Epithelial cell of proximal tubule (primary cell): ENCODE results near the gene PARPBP. TPM values are rescaled to one million over a fixed set of nuclear protein-coding genes. Genes with fewer than 3 reads are reported as not detected.
"Not testable (repeated sequence)": the region's sequence is repeated elsewhere in the genome, so short reads cannot be mapped to it uniquely, and the experiment has no call there.

Source experiments
- DNase-seq: peaks from one replicate; pipeline ENCODE4 v3.0.0-alpha.2; 2011; ENCODE audit warnings: low read depth
- H3K4me3 ChIP-seq: 2 replicates; pipeline ENCODE4 v1.5.1; 2011; ENCODE audit warnings: low read depth, mild to moderate bottlenecking, low read length
- total RNA-seq: library from RNA; depleted of rRNA; stranded (reverse); fragments of >200 nt; gene quantifications from 2 replicates; pipeline ENCODE4 v1.2.3, GENCODE V29; 2015
- TF ChIP-seq, protein P1 (sequence below): conservative IDR thresholded peaks from 2 replicates; pipeline ENCODE4 v1.5.1; 2012; ENCODE audit warnings: low read depth, mild to moderate bottlenecking, low read length

PARPBP gene
- total RNA-seq, 1 donor from 2014 or later: 8.2 TPM

DNA sequence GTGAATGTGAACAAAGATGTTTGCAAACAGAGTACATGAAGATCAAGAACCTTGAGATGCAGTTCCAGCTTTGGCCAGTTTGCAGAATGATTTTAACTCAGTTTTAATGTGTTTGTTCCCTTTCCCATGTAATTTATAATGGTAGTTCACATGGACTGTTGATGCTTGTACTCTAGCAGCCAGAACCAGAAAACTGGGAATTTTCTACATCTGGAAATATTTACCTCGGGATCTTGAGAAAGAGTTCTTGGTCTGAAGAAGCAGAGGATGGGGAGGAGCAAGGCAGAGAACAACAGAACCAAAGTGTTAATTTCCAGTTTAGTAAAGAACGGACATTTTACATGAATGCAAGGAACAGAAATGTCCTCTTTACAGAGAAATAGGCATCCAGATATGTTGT lies 114.6 kb downstream of the PARPBP start:
- TF ChIP-seq, protein P1, sequence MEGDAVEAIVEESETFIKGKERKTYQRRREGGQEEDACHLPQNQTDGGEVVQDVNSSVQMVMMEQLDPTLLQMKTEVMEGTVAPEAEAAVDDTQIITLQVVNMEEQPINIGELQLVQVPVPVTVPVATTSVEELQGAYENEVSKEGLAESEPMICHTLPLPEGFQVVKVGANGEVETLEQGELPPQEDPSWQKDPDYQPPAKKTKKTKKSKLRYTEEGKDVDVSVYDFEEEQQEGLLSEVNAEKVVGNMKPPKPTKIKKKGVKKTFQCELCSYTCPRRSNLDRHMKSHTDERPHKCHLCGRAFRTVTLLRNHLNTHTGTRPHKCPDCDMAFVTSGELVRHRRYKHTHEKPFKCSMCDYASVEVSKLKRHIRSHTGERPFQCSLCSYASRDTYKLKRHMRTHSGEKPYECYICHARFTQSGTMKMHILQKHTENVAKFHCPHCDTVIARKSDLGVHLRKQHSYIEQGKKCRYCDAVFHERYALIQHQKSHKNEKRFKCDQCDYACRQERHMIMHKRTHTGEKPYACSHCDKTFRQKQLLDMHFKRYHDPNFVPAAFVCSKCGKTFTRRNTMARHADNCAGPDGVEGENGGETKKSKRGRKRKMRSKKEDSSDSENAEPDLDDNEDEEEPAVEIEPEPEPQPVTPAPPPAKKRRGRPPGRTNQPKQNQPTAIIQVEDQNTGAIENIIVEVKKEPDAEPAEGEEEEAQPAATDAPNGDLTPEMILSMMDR: no peak
- H3K4me3 ChIP-seq: no peak overlapping the region
- no peak for DNase-seq

DNA sequence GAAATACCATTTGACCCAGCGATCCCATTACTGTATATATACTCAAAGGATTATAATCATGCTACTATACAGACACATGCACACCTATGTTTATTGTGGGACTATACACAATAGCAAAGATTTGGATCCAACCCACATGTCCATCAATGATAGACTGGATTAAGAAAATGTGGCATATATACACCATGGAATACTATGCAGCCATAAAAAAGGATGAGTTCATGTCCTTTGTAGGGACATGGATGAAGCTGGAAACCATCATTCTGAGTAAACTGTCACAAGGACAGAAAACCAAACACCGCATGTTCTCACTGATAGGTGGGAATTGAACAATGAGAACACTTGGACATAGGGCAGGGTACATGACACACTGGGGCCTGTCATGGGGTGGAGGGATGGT lies 120.9 kb downstream of the PARPBP start:
- H3K4me3 ChIP-seq, DNase-seq: not testable (repeated sequence)

Other genes with a start within 250 kb of the PARPBP start
- 16.1 and 21.5 TPM in 2 replicates for gene DRAM1, start 242.6 kb upstream of the PARPBP start, total RNA-seq
- 40.3 and 51.0 TPM in 2 replicates for gene WASHC3, start 58.2 kb upstream of the PARPBP start, total RNA-seq
- gene NUP37, start 69 bp upstream of the PARPBP start, total RNA-seq: 43.6 and 61.9 TPM in 2 replicates
- gene PMCH, start 77.7 kb downstream of the PARPBP start, total RNA-seq: not detected in 2 replicates